Endothelial cell of umbilical vein (primary cell): ENCODE results near the gene IL12A. TPM values are rescaled to one million over a fixed set of nuclear protein-coding genes. Genes with fewer than 3 reads are reported as not detected.

Source experiments
- BruUV-seq: library from RNA; stranded (reverse); fragments of 400-500 nt; replicated peaks from 2 replicates; lab custom pipeline; 2021; lab: Mats Ljungman, UMichigan
- CTCF ChIA-PET: fragments of 300-600, 350-600 bp; sonication (Branson Sonifier 250); formaldehyde crosslinking; loops from one replicate; lab custom pipeline; 2021; ENCODE audit warnings: antibody characterized with exemption, inconsistent platforms; lab: Charles Lee
- POLR2A ChIA-PET: fragments of 300-600, 350-600 bp; sonication (Branson Sonifier 250); formaldehyde crosslinking; loops from one replicate; lab custom pipeline; 2021; ENCODE audit warnings: antibody characterized with exemption, inconsistent platforms; lab: Charles Lee
- DNase-seq: peaks from one replicate; pipeline ENCODE4 v3.0.0-alpha.2; 2011; ENCODE audit warnings: low read depth, low spot score
- FAIRE-seq: peaks from 2 replicates; lab custom pipeline; 2011; peaks lifted over from hg19 to GRCh38; lab: Jason Lieb, UNC
- H2AFZ ChIP-seq: 2 replicates; pipeline ENCODE4 v1.6.0; 2012; ENCODE audit warnings: low read depth, low read length, control low read depth, inconsistent platforms
- H3K27ac ChIP-seq: 2 replicates; pipeline ENCODE4 v1.5.1; 2011; ENCODE audit warnings: low read depth, mild to moderate bottlenecking, control low read depth, low read length, moderate library complexity; ENCODE audit not compliant: insufficient read depth
- H3K27me3 ChIP-seq, 2 experiments: 2 replicates each; pipeline versions ENCODE4 v1.6.0 to v1.6.1; 2011; ENCODE audit warnings: low read length in 2 of 2, mixed read lengths in 1 of 2; ENCODE audit not compliant: control insufficient read depth in 2 of 2, insufficient read depth in 2 of 2
- H3K36me3 ChIP-seq, 2 experiments: 2 replicates in 1 of 2; 3 replicates in 1 of 2; pipeline ENCODE4 v1.5.1; 2011; ENCODE audit warnings: low read length in 2 of 2, mild to moderate bottlenecking in 1 of 2, moderate library complexity in 1 of 2; ENCODE audit not compliant: control insufficient read depth in 2 of 2, insufficient read depth in 2 of 2; ENCODE audit errors: extremely low read depth in 1 of 2
- H3K4me1 ChIP-seq: 3 replicates; pipeline ENCODE4 v1.5.1; 2011; ENCODE audit warnings: mild to moderate bottlenecking, low read length; ENCODE audit not compliant: control insufficient read depth, insufficient read depth; ENCODE audit errors: extremely low read depth
- H3K4me2 ChIP-seq: 2 replicates; pipeline ENCODE4 v1.6.1; 2011; ENCODE audit warnings: low read length, control low read depth, mixed read lengths; ENCODE audit not compliant: insufficient read depth
- H3K4me3 ChIP-seq, 3 experiments: fragments of 200-600 bp in 1 of 3; sonication (generic), shearing (Covaris generic) in 1 of 3; replicated peaks in 1 of 3; 2 replicates each; pipeline ENCODE4 v1.5.1; 2011 to 2016; ENCODE audit warnings: control low read depth in 3 of 3, low read length in 3 of 3, mild to moderate bottlenecking in 2 of 3, inconsistent platforms in 1 of 3, low read depth in 1 of 3, moderate library complexity in 1 of 3; ENCODE audit not compliant: insufficient read depth in 1 of 3
- H3K79me2 ChIP-seq: 2 replicates; pipeline ENCODE4 v1.6.0; 2012; ENCODE audit warnings: low read length, inconsistent platforms; ENCODE audit not compliant: control insufficient read depth, insufficient read depth
- H3K9ac ChIP-seq: replicated peaks from 2 replicates; pipeline ENCODE3; 2011; ENCODE audit warnings: low read length, control low read depth; ENCODE audit not compliant: insufficient read depth; ENCODE audit errors: extremely low read depth
- H3K9me1 ChIP-seq: replicated peaks from 3 replicates; pipeline ENCODE4 v1.6.0; 2011; ENCODE audit warnings: mild to moderate bottlenecking, low read length; ENCODE audit not compliant: control insufficient read depth, insufficient read depth; ENCODE audit errors: extremely low read depth
- H3K9me3 ChIP-seq: replicated peaks from 2 replicates; pipeline ENCODE4 v1.5.1; 2012; ENCODE audit warnings: low read length, inconsistent platforms; ENCODE audit not compliant: control insufficient read depth, insufficient read depth
- H4K20me1 ChIP-seq: replicated peaks from 2 replicates; pipeline ENCODE3; 2011; ENCODE audit warnings: mild to moderate bottlenecking, low read length; ENCODE audit not compliant: control insufficient read depth, insufficient read depth; ENCODE audit errors: extremely low read depth
- EZH2 ChIP-seq: IDR thresholded peaks from 2 replicates; pipeline ENCODE4 v1.6.1; 2012; ENCODE audit warnings: borderline replicate concordance, low read depth, mild to moderate bottlenecking, moderate library complexity, low read length, inconsistent platforms; ENCODE audit not compliant: severe bottlenecking
- FOS ChIP-seq: IDR thresholded peaks from 2 replicates; pipeline ENCODE4 v1.6.1; 2011; ENCODE audit warnings: mild to moderate bottlenecking, low read length, moderate library complexity, borderline replicate concordance; ENCODE audit not compliant: insufficient read depth
- GATA2 ChIP-seq: IDR thresholded peaks from 2 replicates; pipeline ENCODE4 v1.7.0; 2011; ENCODE audit warnings: low read depth, mild to moderate bottlenecking, moderate library complexity, mixed read lengths, low read length; ENCODE audit not compliant: insufficient read length, insufficient read depth
- JUN ChIP-seq: IDR thresholded peaks from 2 replicates; pipeline ENCODE4 v1.6.1; 2011; ENCODE audit warnings: borderline replicate concordance, low read depth; ENCODE audit not compliant: insufficient read length, insufficient read depth
- MYC ChIP-seq: IDR thresholded peaks from one replicate; pipeline ENCODE4 v1.6.1; 2011; ENCODE audit warnings: mild to moderate bottlenecking, low read depth, low read length
- POLR2A ChIP-seq: IDR thresholded peaks from 2 replicates; pipeline ENCODE4 v1.6.1; 2012; ENCODE audit warnings: low read depth, mild to moderate bottlenecking, control low read depth, low read length
- POLR2AphosphoS5 ChIP-seq: IDR thresholded peaks from 2 replicates; pipeline ENCODE4 v1.6.1; 2012; ENCODE audit warnings: low read depth, mild to moderate bottlenecking, control low read depth, low read length, moderate library complexity; ENCODE audit not compliant: insufficient read depth
- dilution Hi-C: fragments of 300-500 bp; cut with MboI; formaldehyde crosslinking; loops from one replicate; pipeline ENCODE4 v1.15.0; 2019; ENCODE audit warnings: low sequenced_read_pairs; ENCODE audit not compliant: extremely low pct_ligation_motif_present
- intact Hi-C: fragments of 100-400 bp; cut with micrococcal nuclease; formaldehyde crosslinking; loops from one replicate; pipeline ENCODE4 v1.10.0; 2022
- polyA plus RNA-seq, 4 experiments: library from polyadenylated mRNA; depleted of rRNA in 3 of 4; stranded (reverse) in 3 of 4; unstranded in 1 of 4; fragments of >200 nt; gene quantifications; 2 replicates each; pipeline versions ENCODE4 v1.2.1 to v1.2.3, GENCODE V29; 2011 to 2012; ENCODE audit warnings: missing spikeins in 1 of 4
- total RNA-seq: library from RNA; stranded (reverse); gene quantifications from 2 replicates; pipeline ENCODE4 v1.2.3, GENCODE V29; 2021
- TF ChIP-seq, protein P1 (sequence below): IDR thresholded peaks from 2 replicates; pipeline ENCODE4 v1.6.1; 2011; ENCODE audit not compliant: insufficient read depth, insufficient read length
- TF ChIP-seq, protein P2 (sequence below), 2 donors: IDR thresholded peaks; 1 replicate in 1 of 2; 2 replicates in 1 of 2; pipeline ENCODE4 v1.5.1; 2011; ENCODE audit warnings: low read length in 2 of 2, mild to moderate bottlenecking in 2 of 2, moderate library complexity in 2 of 2, control low read depth in 1 of 2, inconsistent platforms in 1 of 2, low read depth in 1 of 2; ENCODE audit not compliant: insufficient read depth in 1 of 2; ENCODE audit errors: extremely low read depth in 1 of 2

IL12A gene
- total and polyA plus RNA-seq, 2 donors (not counting 3 experiments of a cell fraction or from before 2014, with no cell fraction given): 1.6 to 1.7 TPM

DNA sequence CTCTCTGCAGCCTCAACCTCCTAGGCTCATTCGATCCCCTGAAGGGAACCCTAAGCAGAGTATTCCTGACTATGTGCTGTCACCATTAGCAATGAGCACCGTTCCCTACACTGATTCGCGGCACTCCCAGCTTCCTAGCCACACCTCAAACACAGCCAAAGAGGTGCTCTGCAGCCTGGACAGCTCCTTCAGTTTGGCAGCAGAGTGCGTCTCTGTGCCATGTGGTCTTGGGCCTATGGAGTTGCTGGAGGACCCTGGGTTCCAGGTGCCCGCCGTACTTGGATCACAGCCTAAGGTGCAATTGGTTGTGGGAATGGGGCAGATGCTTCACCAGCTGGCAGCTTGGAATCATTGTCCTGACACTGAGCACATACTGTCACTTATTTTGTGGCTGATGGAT, 17.3 kb upstream of the IL12A start:
- ChIA-PET CTCF (interaction anchor here (0.9 to 5.5 kb wide), 2 partner anchors 16 to 35 kb away, joined by 3 to 30 read pairs; partner anchors contain the start of gene IL12A), POLR2A (no interaction called here)
- Histone ChIP-seq H3K27ac (no peak overlapping the region), H3K79me2 (no peaks in the 10 kb centered on the region), H3K9me1 (no peaks in the 10 kb centered on the region), H3K9me3 (no peaks in the 10 kb centered on the region), H3K4me2 (no peak overlapping the region), H3K9ac (no peak overlapping the region), H4K20me1 (no peaks in the 10 kb centered on the region), H3K4me1 (no peaks in the 10 kb centered on the region), H2AFZ (no peak overlapping the region), H3K27me3 (no peaks in the 10 kb centered on the region), H3K36me3 (no peaks in the 10 kb centered on the region), H3K4me3 (no peak overlapping the region)
- TF ChIP-seq, protein P1, sequence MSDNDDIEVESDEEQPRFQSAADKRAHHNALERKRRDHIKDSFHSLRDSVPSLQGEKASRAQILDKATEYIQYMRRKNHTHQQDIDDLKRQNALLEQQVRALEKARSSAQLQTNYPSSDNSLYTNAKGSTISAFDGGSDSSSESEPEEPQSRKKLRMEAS: no peak
- TF ChIP-seq MYC (no peak), POLR2AphosphoS5 (no peak)
- FAIRE-seq (no peak), DNase-seq (no peak)
- dilution Hi-C loops: no loop called here
- no TSS peak for BruUV-seq
- intact Hi-C loops: no loop called here

DNA sequence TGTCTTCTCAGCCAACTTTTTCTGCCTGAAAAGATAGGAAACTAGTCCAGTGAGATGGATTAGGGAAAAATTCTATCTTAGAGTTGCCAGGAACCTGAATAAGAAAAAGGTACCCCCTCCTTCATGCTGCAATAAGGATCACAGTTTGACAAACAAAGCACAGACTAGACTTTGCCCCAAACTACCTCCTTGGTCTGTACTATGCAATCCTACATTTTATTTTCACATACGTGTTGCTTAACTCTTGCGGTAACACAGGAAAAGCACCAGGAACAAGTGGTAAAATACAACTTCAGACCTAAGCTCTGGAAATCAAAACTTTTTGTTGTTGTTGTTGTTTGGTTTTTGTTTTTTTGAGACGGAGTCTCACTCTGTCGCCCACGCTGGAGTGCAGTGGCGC, 11.3 kb upstream of the IL12A start:
- dilution Hi-C loops (no loop called here), intact Hi-C loops (no loop called here)
- no peak for FAIRE-seq
- H4K20me1 ChIP-seq: no peaks in the 10 kb centered on the region
- DNase-seq: no peak
- TF ChIP-seq, protein P2, sequence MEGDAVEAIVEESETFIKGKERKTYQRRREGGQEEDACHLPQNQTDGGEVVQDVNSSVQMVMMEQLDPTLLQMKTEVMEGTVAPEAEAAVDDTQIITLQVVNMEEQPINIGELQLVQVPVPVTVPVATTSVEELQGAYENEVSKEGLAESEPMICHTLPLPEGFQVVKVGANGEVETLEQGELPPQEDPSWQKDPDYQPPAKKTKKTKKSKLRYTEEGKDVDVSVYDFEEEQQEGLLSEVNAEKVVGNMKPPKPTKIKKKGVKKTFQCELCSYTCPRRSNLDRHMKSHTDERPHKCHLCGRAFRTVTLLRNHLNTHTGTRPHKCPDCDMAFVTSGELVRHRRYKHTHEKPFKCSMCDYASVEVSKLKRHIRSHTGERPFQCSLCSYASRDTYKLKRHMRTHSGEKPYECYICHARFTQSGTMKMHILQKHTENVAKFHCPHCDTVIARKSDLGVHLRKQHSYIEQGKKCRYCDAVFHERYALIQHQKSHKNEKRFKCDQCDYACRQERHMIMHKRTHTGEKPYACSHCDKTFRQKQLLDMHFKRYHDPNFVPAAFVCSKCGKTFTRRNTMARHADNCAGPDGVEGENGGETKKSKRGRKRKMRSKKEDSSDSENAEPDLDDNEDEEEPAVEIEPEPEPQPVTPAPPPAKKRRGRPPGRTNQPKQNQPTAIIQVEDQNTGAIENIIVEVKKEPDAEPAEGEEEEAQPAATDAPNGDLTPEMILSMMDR (IDR thresholded peaks at IDR 0.05; ENCODE audit: extremely low read depth in 1 of 2, insufficient read depth in 1 of 2, low read depth in 1 of 2, low read length in 2 of 2): no peak
- no peak for TF ChIP-seq GATA2
- no peak for TF ChIP-seq POLR2AphosphoS5
- TF ChIP-seq, protein P1: no peak
- TF ChIP-seq POLR2A: no peak
- TF ChIP-seq FOS: no peak
- TF ChIP-seq JUN: no peak
- TF ChIP-seq MYC: no peak
- no peak for TF ChIP-seq EZH2
- H2AFZ ChIP-seq: no peak overlapping the region
- H3K27me3 ChIP-seq: peaks cover 0 to 2% of the 10 kb centered on the region in 2 experiments
- no peaks in the 10 kb centered on the region for H3K4me1 ChIP-seq
- no peak overlapping the region for H3K27ac ChIP-seq
- POLR2A ChIA-PET: no interaction called here
- BruUV-seq: no TSS peak
- H3K4me3 ChIP-seq: no peak overlapping the region
- no peaks in the 10 kb centered on the region for H3K36me3 ChIP-seq
- no peaks in the 10 kb centered on the region for H3K9me3 ChIP-seq
- H3K79me2 ChIP-seq: no peaks in the 10 kb centered on the region
- no peak overlapping the region for H3K4me2 ChIP-seq
- H3K9me1 ChIP-seq: no peaks in the 10 kb centered on the region
- CTCF ChIA-PET: interaction anchor here (3.6 kb wide), 1 partner anchor 10 kb away, joined by 35 read pairs; the partner anchor contains the start of gene IL12A
- H3K9ac ChIP-seq: no peak overlapping the region
